Stimulated activated CD8-positive, alpha-beta memory T cell treated with anti-CD3 and anti-CD28 coated beads, Interleukin-2, amount 100 ng/mL, for 48 hours (primary cell): ENCODE data around the gene DIPK1A.
A peak's percentile ranks its signal among the peaks of the same experiment; 100 is the strongest.

ENCODE experiments used
- DNase-seq, 2 donors: peaks; one replicate each; pipeline ENCODE4 v3.0.0-alpha.2; 2020; ENCODE audit warnings: low read depth in 2 of 2

DIPK1A gene

GRCh38 chr1:92842082-92843045, 118.9 kb downstream of the DIPK1A start:
- DNase-seq: no peak

DNA sequence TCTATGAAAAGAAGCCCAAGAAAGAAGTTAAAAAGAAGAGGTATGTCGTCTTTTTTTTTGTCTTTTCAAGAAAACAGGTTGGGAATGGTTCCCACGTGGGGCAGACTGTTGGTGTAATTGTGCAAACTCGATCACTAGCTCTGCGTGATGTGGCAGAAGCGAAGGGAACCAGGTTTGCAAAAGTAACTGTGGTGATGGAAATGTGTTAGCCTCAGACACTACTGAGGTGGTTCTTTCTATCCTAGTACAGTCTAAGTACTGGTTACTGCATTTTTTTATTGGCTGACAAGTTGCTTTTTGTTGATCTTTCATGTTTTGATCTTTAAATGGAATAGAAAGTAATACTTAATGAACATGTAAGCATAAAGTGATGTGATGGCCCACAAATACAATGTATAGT, 120.7 kb downstream of the DIPK1A start:
- no peak for DNase-seq

GRCh38 chr1:92839442-92839841, 121.8 kb downstream of the DIPK1A start:
- DNase-seq: no peak

GRCh38 chr1:92838519-92838918, 122.7 kb downstream of the DIPK1A start:
- DNase-seq: no peak

GRCh38 chr1:92837062-92837461, 124.2 kb downstream of the DIPK1A start:
- no peak for DNase-seq

GRCh38 chr1:92834617-92835016, 126.6 kb downstream of the DIPK1A start:
- DNase-seq: no peak

DNA sequence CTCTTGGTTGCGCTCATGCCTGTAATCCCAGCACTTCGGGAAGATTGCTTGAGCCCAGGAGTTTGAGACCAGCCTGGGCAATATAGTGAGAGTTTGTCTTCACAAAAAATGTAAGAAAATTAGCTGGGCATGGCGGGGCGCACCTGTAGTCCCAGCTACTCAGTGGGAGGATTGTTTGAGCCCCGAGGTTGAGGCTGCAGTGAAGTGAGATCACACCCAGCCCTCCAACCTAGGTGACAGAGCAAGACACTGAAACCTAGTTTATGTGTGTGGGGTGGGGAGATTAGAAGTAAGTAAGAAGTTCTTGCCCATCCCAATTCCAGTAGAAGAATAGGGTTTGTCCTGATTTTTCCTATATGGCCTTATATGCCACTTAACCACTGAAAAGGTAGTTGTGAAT, 127.4 kb downstream of the DIPK1A start:
- DNase-seq: no peak

DNA sequence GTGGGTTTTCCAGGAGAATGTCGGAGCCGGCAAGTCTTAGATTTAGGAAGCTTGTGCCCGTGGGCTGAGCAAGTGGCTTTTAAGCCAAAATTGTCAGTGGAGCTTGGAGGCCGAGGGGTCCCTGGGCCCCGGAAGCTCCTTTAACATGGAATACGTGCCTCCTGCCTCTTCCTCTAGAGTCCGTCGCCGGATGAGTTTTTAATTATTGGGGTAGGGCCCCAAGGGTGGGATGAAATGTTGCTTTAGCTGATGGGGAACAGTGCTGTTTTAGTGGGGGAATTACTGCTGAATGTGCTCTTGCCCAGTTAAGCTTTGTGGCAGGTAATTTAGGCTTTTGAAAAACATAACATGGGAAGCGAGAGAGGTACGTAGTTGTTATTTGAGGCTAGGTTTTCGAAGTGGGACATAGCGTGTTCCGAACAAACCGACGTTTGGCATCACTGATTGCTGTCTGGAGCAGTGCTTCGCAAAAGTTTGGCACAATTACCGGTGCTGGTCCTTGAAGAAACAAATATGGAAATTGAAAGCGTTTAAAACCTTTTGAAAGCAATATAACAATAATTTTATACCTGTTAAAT, 128.6 kb downstream of the DIPK1A start:
- no peak for DNase-seq

GRCh38 chr1:92831762-92832536, 129.3 kb downstream of the DIPK1A start, which contains the start of gene RPL5:
TSS of gene RPL5 (plus strand) at chr1:92832040. CDS start at chr1:92832115, 75 bp downstream.
- DNase-seq: peak; percentile 92 to 94

DNA sequence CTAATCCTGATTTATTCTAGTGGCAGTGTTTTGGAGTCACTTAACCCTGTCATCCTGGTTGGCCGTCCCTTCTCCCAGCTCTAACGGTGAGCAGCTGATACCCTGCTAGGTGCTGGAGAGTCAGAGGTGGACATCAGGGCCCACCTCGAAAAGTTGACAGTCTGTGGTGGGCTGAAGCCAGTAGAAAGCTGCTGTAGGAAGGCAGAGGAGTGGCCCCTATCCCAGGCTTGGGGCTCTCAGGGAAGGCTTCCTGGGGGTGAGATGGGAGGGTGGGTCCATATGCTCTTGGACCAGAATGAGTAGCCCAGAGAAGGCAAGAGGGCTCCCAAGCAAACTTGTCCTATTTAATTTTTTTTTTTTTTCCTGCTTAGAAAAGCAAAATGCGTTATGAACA, 129.9 kb downstream of the DIPK1A start:
- no peak for DNase-seq

GRCh38 chr1:92826792-92827191, 134.5 kb downstream of the DIPK1A start:
- no peak for DNase-seq

DNA sequence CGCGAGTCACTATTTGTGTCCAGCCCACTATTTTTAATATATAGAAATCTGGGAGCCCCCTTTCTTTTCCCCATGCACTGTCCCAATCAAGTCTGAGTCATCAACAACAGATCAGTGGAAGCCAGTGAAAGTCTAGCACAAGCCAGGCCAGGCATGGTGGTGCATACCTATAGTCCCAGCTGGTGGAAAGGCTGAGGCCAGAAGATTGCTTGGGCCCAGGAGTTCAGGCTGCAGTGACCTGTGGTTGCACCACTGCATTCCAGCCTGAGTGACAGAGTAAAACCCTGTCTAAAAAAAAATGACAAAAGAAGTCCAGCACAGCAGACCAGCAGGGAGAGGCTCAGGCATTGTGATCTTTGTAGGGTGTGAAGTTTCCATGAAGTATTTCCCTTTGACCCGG, 138.4 kb downstream of the DIPK1A start:
- DNase-seq: no peak

DNA sequence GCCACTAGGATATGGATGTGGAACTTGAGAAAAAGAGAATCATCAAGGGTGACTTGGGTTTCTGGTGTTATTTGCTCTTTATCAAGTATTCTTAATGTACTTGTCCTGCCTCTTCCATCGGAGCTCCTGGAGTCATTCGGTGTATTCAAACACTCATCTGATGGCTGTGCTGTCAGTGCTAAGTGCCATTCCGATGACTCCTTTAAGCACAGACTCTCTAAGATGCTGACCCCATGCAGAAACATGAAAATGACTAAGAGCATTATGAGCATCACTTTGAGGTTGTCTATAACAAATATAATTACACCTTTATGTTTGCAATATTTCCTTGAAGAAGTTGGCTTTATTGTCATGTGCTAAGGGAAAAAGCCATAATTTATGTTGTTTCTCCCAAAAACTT, 140.7 kb downstream of the DIPK1A start:
- no peak for DNase-seq

GRCh38 chr1:92820024-92820423, 141.2 kb downstream of the DIPK1A start:
- DNase-seq: no peak

DNA sequence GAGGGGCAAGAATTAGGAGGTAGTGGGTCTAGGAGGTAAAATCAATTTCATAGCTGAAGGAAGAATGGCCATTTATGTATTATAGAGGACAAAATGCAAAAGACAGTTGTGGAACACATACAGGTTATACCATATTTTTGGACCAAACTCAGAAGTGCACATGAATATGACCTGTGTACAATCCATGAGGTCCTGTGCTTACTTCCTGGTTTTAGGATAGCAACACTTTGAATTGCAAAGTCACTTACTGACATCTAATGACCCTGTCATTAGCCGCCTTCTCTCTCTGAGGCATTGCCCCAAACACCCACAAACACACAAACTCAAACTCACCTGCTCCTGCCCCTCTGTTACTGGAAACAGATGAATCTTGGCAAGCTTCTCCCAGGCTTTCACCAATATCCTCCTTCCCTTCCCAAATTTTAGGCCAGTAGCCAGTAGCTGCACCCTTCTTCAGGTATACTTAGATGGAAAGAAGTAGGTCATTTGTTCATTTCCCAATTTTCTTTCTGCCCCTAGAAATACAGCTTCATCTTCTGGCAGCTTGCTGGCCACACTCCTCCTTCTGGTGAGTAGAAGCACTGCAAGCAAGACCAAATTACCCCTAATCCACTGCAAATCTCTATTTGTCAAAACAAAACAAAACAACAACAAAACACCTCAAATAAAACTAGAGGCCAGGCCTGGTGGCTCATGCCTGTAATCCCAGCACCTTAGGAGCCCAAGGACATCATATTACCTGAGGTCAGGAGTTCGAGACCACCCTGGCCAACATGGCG, 143.1 kb downstream of the DIPK1A start:
- DNase-seq: no peak

DNA sequence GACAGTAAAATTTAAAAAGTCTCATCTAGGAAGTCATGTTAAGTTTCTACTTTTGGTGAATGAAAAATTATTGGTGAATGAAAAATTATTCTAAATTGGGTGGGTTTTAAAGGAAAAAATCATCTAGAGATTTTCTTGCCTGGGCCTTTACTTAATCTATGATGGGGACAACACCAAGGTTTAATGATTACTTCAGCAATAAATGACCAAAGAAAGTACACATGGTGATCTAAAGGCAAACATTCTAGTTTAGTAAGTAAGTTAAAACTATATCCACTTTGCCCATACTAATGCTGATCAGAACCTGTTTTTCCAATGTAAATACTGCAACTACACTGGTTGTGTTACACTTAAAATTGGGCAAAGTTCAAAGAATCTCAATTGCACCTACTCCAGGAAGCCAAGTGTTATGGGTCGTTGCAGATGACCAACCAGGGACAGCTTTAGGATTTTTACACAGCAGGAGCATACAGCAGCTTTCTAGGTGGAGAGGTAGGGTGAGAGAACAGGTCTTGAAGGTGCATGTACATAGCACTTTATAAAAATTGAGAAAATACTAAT, 144.0 kb downstream of the DIPK1A start:
- DNase-seq: no peak

- DNase-seq: no peak
Observed at GRCh38 chr1:92816732-92817131, 144.5 kb downstream of the DIPK1A start.

DNA sequence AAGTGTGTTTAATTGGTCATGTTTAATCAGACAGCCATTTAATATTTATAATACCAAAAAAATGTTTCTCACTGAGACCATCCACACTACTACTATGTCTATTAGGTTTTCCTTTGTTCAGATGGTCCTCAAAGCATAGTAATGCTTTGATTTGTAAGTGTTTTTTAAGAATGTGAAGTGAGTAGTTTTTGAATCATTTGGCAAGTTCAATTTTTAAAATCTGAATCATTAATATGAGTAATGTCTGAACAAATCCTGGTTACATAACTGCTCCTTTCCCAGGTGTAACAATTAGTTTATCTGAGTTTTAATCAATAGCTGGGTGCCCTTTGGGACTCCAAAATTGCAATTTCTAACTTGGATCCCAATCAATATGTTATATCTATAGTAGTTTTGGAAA, 152.9 kb downstream of the DIPK1A start:
- no peak for DNase-seq

- no peak for DNase-seq
Observed at GRCh38 chr1:92805216-92805615, 156.0 kb downstream of the DIPK1A start.

DNA sequence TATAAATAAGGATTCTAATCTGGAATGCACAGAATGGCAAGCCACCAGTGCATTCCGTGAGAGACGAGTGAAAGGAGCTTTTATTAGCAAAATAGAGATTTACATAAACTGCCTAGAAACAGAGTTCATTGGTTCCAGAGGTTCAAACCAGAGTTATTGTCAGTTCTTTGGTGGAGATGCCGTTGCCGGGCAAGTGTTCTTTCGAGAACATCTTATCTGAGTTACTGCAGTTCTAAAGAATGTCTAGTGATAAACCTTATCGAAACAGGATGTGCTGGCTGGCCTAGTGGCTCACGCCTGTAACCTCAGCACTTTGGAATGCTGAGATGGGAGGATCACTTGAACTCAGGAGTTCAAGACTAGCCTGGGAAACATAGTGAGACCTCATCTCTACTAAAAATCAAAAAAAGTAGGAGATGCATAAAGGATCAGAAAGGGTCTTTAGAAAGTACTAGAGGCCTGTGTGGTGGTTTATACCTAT, 156.5 kb downstream of the DIPK1A start:
- no peak for DNase-seq
